ENCODE measurements around the gene GABPB1. TPM values are rescaled to one million over a fixed set of nuclear protein-coding genes. Genes with fewer than 3 reads are reported as not detected.

Gene GABPB1
- 51.3 and 61.9 TPM in 2 replicates for total RNA-seq

GRCh38 chr15:50354838-50355618 is at the start of gene GABPB1:
Gene GABPB1, minus strand, starts transcription at chr15:50355198. Its CDS starts 45,400 bp downstream, at chr15:50309798.

GRCh38 chr15:50265620-50266019 is 89.4 kb downstream of the GABPB1 start, which contains the start of gene HDC:
Gene HDC, minus strand, starts transcription at chr15:50265726. Its CDS starts 103 bp downstream, at chr15:50265623.

Other genes starting within 250 kb of the GABPB1 start
- 0.19 and 10.7 TPM in 2 replicates for gene ATP8B4, start 236.0 kb downstream of the GABPB1 start, total RNA-seq
- gene SLC27A2, start 173.0 kb downstream of the GABPB1 start, total RNA-seq = under 0.01 and 2.3 TPM in 2 replicates
- not detected in 2 replicates for gene HDC, start 89.5 kb downstream of the GABPB1 start, total RNA-seq
- 38.2 and 46.8 TPM in 2 replicates for gene USP8, start 69.2 kb upstream of the GABPB1 start, total RNA-seq
- gene USP50, start 191.5 kb upstream of the GABPB1 start, total RNA-seq = 0.28 TPM in 1 of 2 replicates, not detected in the other

Measured in regular cardiac myocyte (primary cell).